Keratinocyte (primary cell): Measurements from ENCODE around the gene FAM174B. TPM values are rescaled to one million over a fixed set of nuclear protein-coding genes. Genes with fewer than 3 reads are reported as not detected.

Experiments
- DNase-seq: peaks from one replicate; pipeline ENCODE4 v3.0.0-alpha.2; 2011; ENCODE audit warnings: low read depth, missing footprints, low spot score
- FAIRE-seq: peaks from 2 replicates; lab custom pipeline; 2011; peaks lifted over from hg19 to GRCh38; lab: Jason Lieb, UNC
- H2AFZ ChIP-seq: 2 replicates; pipeline ENCODE4 v1.6.0; 2012; ENCODE audit warnings: low read length, control low read depth, inconsistent platforms; ENCODE audit not compliant: control insufficient read depth
- H3K27ac ChIP-seq: 2 replicates; pipeline ENCODE4 v1.5.1; 2011; ENCODE audit warnings: low read length; ENCODE audit not compliant: control insufficient read depth, insufficient read depth
- H3K27me3 ChIP-seq: 3 replicates; pipeline ENCODE4 v1.6.0; 2011; ENCODE audit warnings: low read length; ENCODE audit not compliant: control insufficient read depth, insufficient read depth; ENCODE audit errors: extremely low read depth
- H3K36me3 ChIP-seq, 2 experiments: 2 replicates in 1 of 2; 3 replicates in 1 of 2; pipeline ENCODE4 v1.5.1; 2011; ENCODE audit warnings: low read length in 2 of 2, mild to moderate bottlenecking in 1 of 2; ENCODE audit not compliant: control insufficient read depth in 2 of 2, insufficient read depth in 2 of 2; ENCODE audit errors: extremely low read depth in 1 of 2
- H3K4me1 ChIP-seq: 3 replicates; pipeline ENCODE4 v1.5.1; 2011; ENCODE audit warnings: low read length; ENCODE audit not compliant: control insufficient read depth, insufficient read depth; ENCODE audit errors: extremely low read depth
- H3K4me2 ChIP-seq: 3 replicates; pipeline ENCODE4 v1.6.0; 2011; ENCODE audit warnings: low read depth, low read length; ENCODE audit not compliant: control insufficient read depth, insufficient read depth; ENCODE audit errors: extremely low read depth
- H3K4me3 ChIP-seq, 3 experiments: fragments of 200-600 bp in 1 of 3; sonication (generic) in 1 of 3; 2 replicates in 2 of 3; 3 replicates in 1 of 3; pipeline ENCODE4 v1.5.1; 2011 to 2016; ENCODE audit warnings: low read length in 3 of 3, mild to moderate bottlenecking in 3 of 3, control low read depth in 2 of 3, inconsistent platforms in 1 of 3, low read depth in 1 of 3, mixed read lengths in 1 of 3, mixed run types in 1 of 3, moderate library complexity in 1 of 3; ENCODE audit not compliant: control insufficient read depth in 2 of 3, insufficient read depth in 2 of 3; ENCODE audit errors: extremely low read depth in 1 of 3
- H3K79me2 ChIP-seq: 2 replicates; pipeline ENCODE4 v1.6.0; 2012; ENCODE audit warnings: low read length; ENCODE audit not compliant: control insufficient read depth, insufficient read depth
- H3K9ac ChIP-seq: 3 replicates; pipeline ENCODE4 v1.6.0; 2011; ENCODE audit warnings: low read length; ENCODE audit not compliant: control insufficient read depth, insufficient read depth; ENCODE audit errors: extremely low read depth
- H3K9me1 ChIP-seq: 3 replicates; pipeline ENCODE4 v1.6.0; 2011; ENCODE audit warnings: low read length; ENCODE audit not compliant: control insufficient read depth, insufficient read depth; ENCODE audit errors: extremely low read depth
- H3K9me3 ChIP-seq: 2 replicates; pipeline ENCODE4 v1.5.1; 2012; ENCODE audit warnings: low read depth, low read length; ENCODE audit not compliant: control insufficient read depth
- H4K20me1 ChIP-seq: 3 replicates; pipeline ENCODE4 v1.6.0; 2011; ENCODE audit warnings: low read length; ENCODE audit not compliant: control insufficient read depth, insufficient read depth; ENCODE audit errors: extremely low read depth
- CTCF ChIP-seq, 3 experiments: IDR thresholded peaks in 1 of 3; conservative IDR thresholded peaks in 1 of 3; optimal IDR thresholded peaks in 1 of 3; 2 replicates in 2 of 3; 3 replicates in 1 of 3; pipeline versions ENCODE3 to v1.5.1; 2011; ENCODE audit warnings: low read length in 3 of 3, mild to moderate bottlenecking in 3 of 3, moderate library complexity in 2 of 3, control low read depth in 1 of 3, inconsistent platforms in 1 of 3; ENCODE audit not compliant: insufficient read depth in 2 of 3; ENCODE audit errors: extremely low read depth in 1 of 3
- EZH2 ChIP-seq: IDR thresholded peaks from one replicate; pipeline ENCODE4 v1.6.1; 2012; ENCODE audit warnings: inconsistent platforms, mild to moderate bottlenecking, low read length, moderate library complexity
- dilution Hi-C: fragments of 300-500 bp; cut with MboI; formaldehyde crosslinking; loops from one replicate; pipeline ENCODE4 v1.7.0; 2020; ENCODE audit warnings: low sequenced_read_pairs; ENCODE audit not compliant: extremely low pct_ligation_motif_present
- polyA plus RNA-seq, 5 experiments: library from polyadenylated mRNA; depleted of rRNA in 3 of 5; stranded (reverse) in 3 of 5; stranded (forward) in 1 of 5; unstranded in 1 of 5; fragments of >200 nt; gene quantifications; 1 replicate in 1 of 5; 2 replicates in 3 of 5; 3 replicates in 1 of 5; pipeline versions ENCODE4 v1.2.1 to v1.2.3, GENCODE V29; 2011 to 2012; ENCODE audit warnings: missing spikeins in 2 of 5, low read depth in 1 of 5, low replicate concordance in 1 of 5

FAM174B gene
- polyA plus RNA-seq, 1 donor (not counting 4 experiments of a cell fraction or from before 2014, with no cell fraction given): 0.73 TPM

- dilution Hi-C loops: no loop called here
- TF ChIP-seq EZH2: no peak
- TF ChIP-seq CTCF (optimal IDR thresholded peaks at IDR 0.05 in 1 of 3, IDR thresholded peaks at IDR 0.05 in 1 of 3, conservative IDR thresholded peaks at IDR 0.05 in 1 of 3; ENCODE audit: extremely low read depth in 1 of 3, insufficient read depth in 2 of 3, low read length in 3 of 3): no peak
- Histone ChIP-seq H3K4me1 (no peaks in the 10 kb centered on the region), H3K4me2 (no peak overlapping the region), H3K9ac (no peak overlapping the region), H3K4me3 (no peak overlapping the region), H3K9me1 (no peaks in the 10 kb centered on the region), H4K20me1 (no peaks in the 10 kb centered on the region), H3K27ac (no peak overlapping the region), H3K36me3 (no peaks in the 10 kb centered on the region), H3K9me3 (no peaks in the 10 kb centered on the region), H3K27me3 (peaks cover 6% of the 10 kb centered on the region), H3K79me2 (no peaks in the 10 kb centered on the region), H2AFZ (no peak overlapping the region)
- FAIRE-seq (no peak), DNase-seq (no peak)
These were observed 13.9 kb upstream of the FAM174B start for GRCh38 chr15:92669432-92669831.

GRCh38 chr15:92668620-92669019, 13.0 kb upstream of the FAM174B start:
- no peak overlapping the region for H3K9ac ChIP-seq
- H3K4me3 ChIP-seq: no peak overlapping the region
- H3K9me1 ChIP-seq: no peaks in the 10 kb centered on the region
- no peak overlapping the region for H2AFZ ChIP-seq
- H3K9me3 ChIP-seq: no peaks in the 10 kb centered on the region
- H3K27ac ChIP-seq: no peak overlapping the region
- TF ChIP-seq EZH2 (no peak), CTCF (optimal IDR thresholded peaks at IDR 0.05 in 1 of 3, IDR thresholded peaks at IDR 0.05 in 1 of 3, conservative IDR thresholded peaks at IDR 0.05 in 1 of 3; ENCODE audit: extremely low read depth in 1 of 3, insufficient read depth in 2 of 3, low read length in 3 of 3) (no peak)
- no peaks in the 10 kb centered on the region for H3K4me1 ChIP-seq
- DNase-seq (no peak), FAIRE-seq (no peak)
- no peaks in the 10 kb centered on the region for H3K36me3 ChIP-seq
- peaks cover 6% of the 10 kb centered on the region for H3K27me3 ChIP-seq
- H3K4me2 ChIP-seq: no peak overlapping the region
- no peaks in the 10 kb centered on the region for H4K20me1 ChIP-seq
- dilution Hi-C loops: no loop called here
- no peaks in the 10 kb centered on the region for H3K79me2 ChIP-seq
